Naive thymus-derived CD4-positive, alpha-beta T cell (primary cell): ENCODE results near the gene AGO1. TPM values are rescaled to one million over a fixed set of nuclear protein-coding genes. Genes with fewer than 3 reads are reported as not detected.
A peak's percentile ranks its signal among the peaks of the same experiment; 100 is the strongest.
"Not testable (repeated sequence)": the region's sequence is repeated elsewhere in the genome, so short reads cannot be mapped to it uniquely, and the experiment has no call there.

Source experiments
- ATAC-seq: fragments of 150-1000 bp; cut with Tn5 transposase; 2 replicates; pipeline ENCODE4 v1.10.0; 2021; ENCODE audit warnings: mild to moderate bottlenecking, moderate library complexity
- CTCF ChIA-PET: fragments of 350-600 bp; sonication (Branson Sonifier 250); formaldehyde crosslinking; loops from one replicate; lab custom pipeline; 2021; ENCODE audit warnings: antibody characterized with exemption; lab: Charles Lee
- POLR2A ChIA-PET: fragments of 350-600 bp; sonication (Branson Sonifier 250); formaldehyde crosslinking; loops from one replicate; lab custom pipeline; 2021; ENCODE audit warnings: antibody characterized with exemption, inconsistent platforms; lab: Charles Lee
- DNase-seq, 9 donors: peaks; one replicate each; pipeline versions ENCODE4 v3.0.0 to v3.0.0-alpha.2; 2020 to 2022; ENCODE audit warnings: mixed read lengths in 1 of 9
- H3K27ac ChIP-seq: one replicate; pipeline ENCODE4 v1.7.0; 2013; ENCODE audit warnings: mild to moderate bottlenecking, low read depth, low read length, moderate library complexity
- H3K27me3 ChIP-seq, 2 donors: one replicate each; pipeline ENCODE4 v1.7.0; 2013; ENCODE audit warnings: low read length in 2 of 2, mild to moderate bottlenecking in 2 of 2, moderate library complexity in 2 of 2; ENCODE audit not compliant: control insufficient read depth in 2 of 2, insufficient read depth in 2 of 2
- H3K36me3 ChIP-seq, 3 experiments: 1 replicate in 2 of 3; 2 replicates in 1 of 3; pipeline ENCODE4 v1.7.0; 2013; ENCODE audit warnings: low read length in 3 of 3, mild to moderate bottlenecking in 3 of 3, moderate library complexity in 1 of 3; ENCODE audit not compliant: insufficient read depth in 3 of 3, control insufficient read depth in 2 of 3
- H3K4me1 ChIP-seq, 2 donors: one replicate each; pipeline ENCODE4 v1.7.0; 2013; ENCODE audit warnings: low read length in 2 of 2, mild to moderate bottlenecking in 2 of 2, moderate library complexity in 1 of 2; ENCODE audit not compliant: control insufficient read depth in 2 of 2, insufficient read depth in 2 of 2
- H3K4me3 ChIP-seq: 2 replicates; pipeline ENCODE4 v1.7.0; 2013; ENCODE audit warnings: mild to moderate bottlenecking, low read length
- H3K9me3 ChIP-seq, 3 experiments: 1 replicate in 2 of 3; 2 replicates in 1 of 3; pipeline ENCODE4 v1.7.0; 2013; ENCODE audit warnings: low read length in 3 of 3; ENCODE audit not compliant: control insufficient read depth in 2 of 3
- H3K27ac Mint-ChIP-seq, 9 donors: one replicate each; pipeline ENCODE4 v1.8.0; 2020 to 2022; ENCODE audit warnings: mixed read lengths in 9 of 9, mild to moderate bottlenecking in 8 of 9, moderate library complexity in 5 of 9, inconsistent platforms in 2 of 9
- H3K27me3 Mint-ChIP-seq, 5 donors: one replicate each; pipeline ENCODE4 v1.8.0; 2021 to 2022; ENCODE audit warnings: mixed read lengths in 5 of 5, mild to moderate bottlenecking in 1 of 5
- H3K36me3 Mint-ChIP-seq, 5 donors: one replicate each; pipeline ENCODE4 v1.8.0; 2020 to 2022; ENCODE audit warnings: mixed read lengths in 5 of 5, mild to moderate bottlenecking in 3 of 5, inconsistent platforms in 1 of 5
- H3K4me1 Mint-ChIP-seq, 7 donors: one replicate each; pipeline ENCODE4 v1.8.0; 2020 to 2022; ENCODE audit warnings: mixed read lengths in 7 of 7, mild to moderate bottlenecking in 3 of 7, inconsistent platforms in 1 of 7
- H3K4me3 Mint-ChIP-seq, 10 donors: one replicate each; pipeline ENCODE4 v1.8.0; 2020 to 2022; ENCODE audit warnings: mild to moderate bottlenecking in 10 of 10, mixed read lengths in 10 of 10, moderate library complexity in 6 of 10, inconsistent platforms in 2 of 10
- H3K9me3 Mint-ChIP-seq, 11 donors: one replicate each; pipeline ENCODE4 v1.8.0; 2020 to 2022; ENCODE audit warnings: mixed read lengths in 11 of 11, mild to moderate bottlenecking in 4 of 11, inconsistent platforms in 1 of 11, moderate library complexity in 1 of 11
- intact Hi-C, 2 donors: fragments of 100-400 bp; cut with micrococcal nuclease; formaldehyde crosslinking; loops; one replicate each; pipeline ENCODE4 v1.15.1; 2023
- polyA plus RNA-seq, 2 donors: library from polyadenylated mRNA; unstranded; fragments of 300-500 nt; fragmentation: Illumina TruSeq; gene quantifications; one replicate each; pipeline ENCODE4 v1.2.3, GENCODE V29; 2021
- total RNA-seq, 6 experiments: library from RNA in 5 of 6; stranded (reverse) in 5 of 6; gene quantifications; 1 replicate in 5 of 6; 2 replicates in 1 of 6; pipeline ENCODE4 v1.2.3 and lab custom pipeline; 2021 to 2026

Gene AGO1
- total and polyA plus RNA-seq, 7 experiments from 2014 or later, result 8.9 to 28.0 (median 26.8) TPM

- DNase-seq, result no peak
- Histone ChIP-seq H3K27me3 (no peaks in the 10 kb centered on the region), H3K36me3 (no peaks in the 10 kb centered on the region), H3K27ac (no peak overlapping the region), H3K4me3 (no peak overlapping the region), H3K9me3 (no peaks in the 10 kb centered on the region), H3K4me1 (no peaks in the 10 kb centered on the region)
- Mint-ChIP-seq H3K27ac (no peak overlapping the region), H3K4me3 (no peak overlapping the region), H3K9me3 (no peaks in the 10 kb centered on the region), H3K36me3 (no peaks in the 10 kb centered on the region), H3K4me1 (peaks cover 0 to 5% (median 0%) of the 10 kb centered on the region in 7 donors), H3K27me3 (peaks cover 0 to 12% (median 0%) of the 10 kb centered on the region in 5 donors)
- CTCF ChIA-PET, result interaction anchor here (0.7 kb wide), 1 partner anchor 191 kb away, joined by 4 read pairs; no protein-coding TSS in a partner anchor
- intact Hi-C loops, result no loop called here
- no peak for ATAC-seq
- POLR2A ChIA-PET, result no interaction called here
These were observed 19.0 kb upstream of the AGO1 start for GRCh38 chr1:35863881-35864625.

- no peak overlapping the region for H3K4me3 Mint-ChIP-seq
- no peak for ATAC-seq
- H3K4me1 ChIP-seq, result no peaks in the 10 kb centered on the region
- DNase-seq, result no peak
- no peak overlapping the region for H3K27ac ChIP-seq
- H3K27me3 Mint-ChIP-seq, result peaks cover 0 to 12% (median 0%) of the 10 kb centered on the region in 5 donors
- no peaks in the 10 kb centered on the region for H3K9me3 ChIP-seq
- H3K4me1 Mint-ChIP-seq, result peaks cover 0 to 5% (median 0%) of the 10 kb centered on the region in 7 donors
- no peaks in the 10 kb centered on the region for H3K9me3 Mint-ChIP-seq
- H3K36me3 ChIP-seq, result no peaks in the 10 kb centered on the region
- H3K4me3 ChIP-seq, result no peak overlapping the region
- intact Hi-C loops, result no loop called here
- no peaks in the 10 kb centered on the region for H3K36me3 Mint-ChIP-seq
- H3K27ac Mint-ChIP-seq, result peak overlapping the region in 1 of 9 donors; percentile 32
- CTCF ChIA-PET, result no interaction called here
- no peaks in the 10 kb centered on the region for H3K27me3 ChIP-seq
- POLR2A ChIA-PET, result no interaction called here
These were observed 18.2 kb upstream of the AGO1 start for GRCh38 chr1:35864813-35865212.

GRCh38 chr1:35866991-35867390 is 16.0 kb upstream of the AGO1 start:
- Histone ChIP-seq H3K27ac (no peak overlapping the region), H3K4me3 (no peak overlapping the region), H3K36me3 (no peaks in the 10 kb centered on the region), H3K4me1 (no peaks in the 10 kb centered on the region), H3K27me3 (no peaks in the 10 kb centered on the region), H3K9me3 (no peaks in the 10 kb centered on the region)
- intact Hi-C loops, result no loop called here
- ATAC-seq (no peak), DNase-seq (no peak)
- Mint-ChIP-seq H3K27ac (no peak overlapping the region), H3K4me3 (no peak overlapping the region), H3K4me1 (peaks cover 0 to 3% (median 0%) of the 10 kb centered on the region in 7 donors), H3K27me3 (peaks cover 0 to 6% (median 0%) of the 10 kb centered on the region in 5 donors), H3K36me3 (no peaks in the 10 kb centered on the region), H3K9me3 (no peaks in the 10 kb centered on the region)
- CTCF ChIA-PET, result no interaction called here
- POLR2A ChIA-PET, result no interaction called here

GRCh38 chr1:35869245-35869950 is 13.6 kb upstream of the AGO1 start:
- DNase-seq, H3K36me3 ChIP-seq, H3K27me3 Mint-ChIP-seq, H3K4me3 ChIP-seq, H3K27ac ChIP-seq, H3K9me3 Mint-ChIP-seq, H3K9me3 ChIP-seq, H3K36me3 Mint-ChIP-seq, H3K27me3 ChIP-seq, CTCF ChIA-PET, ATAC-seq, intact Hi-C loops, H3K4me3 Mint-ChIP-seq, H3K4me1 ChIP-seq, H3K4me1 Mint-ChIP-seq, H3K27ac Mint-ChIP-seq: not testable (repeated sequence)
- POLR2A ChIA-PET, result interaction anchor here (0.6 kb wide), 1 partner anchor 28 kb away, joined by 3 read pairs; no protein-coding TSS in a partner anchor

- CTCF ChIA-PET, result no interaction called here
- Mint-ChIP-seq H3K9me3 (peaks cover 0 to 2% (median 0%) of the 10 kb centered on the region in 11 donors), H3K4me1 (peaks cover 0 to 3% (median 0%) of the 10 kb centered on the region in 7 donors), H3K27ac (no peak overlapping the region), H3K27me3 (peaks cover 0 to 4% (median 0%) of the 10 kb centered on the region in 5 donors), H3K36me3 (no peaks in the 10 kb centered on the region), H3K4me3 (no peak overlapping the region)
- Histone ChIP-seq H3K4me3 (no peak overlapping the region), H3K27me3 (no peaks in the 10 kb centered on the region), H3K36me3 (no peaks in the 10 kb centered on the region), H3K4me1 (no peaks in the 10 kb centered on the region), H3K9me3 (no peaks in the 10 kb centered on the region), H3K27ac (no peak overlapping the region)
- ATAC-seq (no peak), DNase-seq (no peak)
- POLR2A ChIA-PET, result no interaction called here
- intact Hi-C loops, result no loop called here
These were observed 12.2 kb upstream of the AGO1 start for GRCh38 chr1:35870651-35871309.

GRCh38 chr1:35873243-35873750 is 9.7 kb upstream of the AGO1 start:
- no peaks in the 10 kb centered on the region for H3K36me3 Mint-ChIP-seq
- peaks cover 0 to 2% (median 0%) of the 10 kb centered on the region in 11 donors for H3K9me3 Mint-ChIP-seq
- peaks cover 0 to 4% (median 0%) of the 10 kb centered on the region in 5 donors for H3K27me3 Mint-ChIP-seq
- no peak for ATAC-seq
- Histone ChIP-seq H3K4me3 (no peak overlapping the region), H3K9me3 (no peaks in the 10 kb centered on the region), H3K27me3 (no peaks in the 10 kb centered on the region), H3K4me1 (no peaks in the 10 kb centered on the region), H3K36me3 (no peaks in the 10 kb centered on the region), H3K27ac (no peak overlapping the region)
- no peak overlapping the region for H3K4me3 Mint-ChIP-seq
- CTCF ChIA-PET, result interaction anchor here (0.9 to 1.5 kb wide), 2 partner anchors 8 to 10 kb away, joined by 3 read pairs; partner anchors contain the start of gene AGO1
- DNase-seq, result no peak
- no peak overlapping the region for H3K27ac Mint-ChIP-seq
- POLR2A ChIA-PET, result no interaction called here
- intact Hi-C loops, result no loop called here
- H3K4me1 Mint-ChIP-seq, result peaks cover 0 to 2% (median 0%) of the 10 kb centered on the region in 7 donors
